Measurements from ENCODE around the gene FAM120A.

Gene FAM120A

GRCh38 chr9:93461821-93462220 is 10.3 kb downstream of the FAM120A start:
- ATAC-seq (ENCODE audit: low read depth) (no peak), DNase-seq (ENCODE audit: low spot score) (no peak)
- Histone ChIP-seq H3K27me3 (ENCODE audit: insufficient read depth, poor library complexity, severe bottlenecking) (no peaks in the 10 kb centered on the region), H3K9me3 (ENCODE audit: severe bottlenecking) (no peaks in the 10 kb centered on the region), H3K36me3 (ENCODE audit: low read depth) (peaks cover 34% of the 10 kb centered on the region), H3K27ac (ENCODE audit: poor library complexity, severe bottlenecking) (no peak overlapping the region), H3K4me1 (ENCODE audit: insufficient read depth, poor library complexity, severe bottlenecking) (peaks cover 52% of the 10 kb centered on the region), H3K4me3 (ENCODE audit: severe bottlenecking) (no peak overlapping the region)
- TF ChIP-seq CTCF (IDR thresholded peaks at IDR 0.05; ENCODE audit: poor library complexity, severe bottlenecking): no peak

GRCh38 chr9:93463638-93464248 is 12.3 kb downstream of the FAM120A start:
- no peak for TF ChIP-seq CTCF (IDR thresholded peaks at IDR 0.05; ENCODE audit: poor library complexity, severe bottlenecking)
- no peak for DNase-seq (ENCODE audit: low spot score)
- no peaks in the 10 kb centered on the region for H3K9me3 ChIP-seq (ENCODE audit: severe bottlenecking)
- peaks cover 62% of the 10 kb centered on the region for H3K4me1 ChIP-seq (ENCODE audit: insufficient read depth, poor library complexity, severe bottlenecking)
- no peak overlapping the region for H3K4me3 ChIP-seq (ENCODE audit: severe bottlenecking)
- no peaks in the 10 kb centered on the region for H3K27me3 ChIP-seq (ENCODE audit: insufficient read depth, poor library complexity, severe bottlenecking)
- no peak overlapping the region for H3K27ac ChIP-seq (ENCODE audit: poor library complexity, severe bottlenecking)
- peaks cover 30% of the 10 kb centered on the region for H3K36me3 ChIP-seq (ENCODE audit: low read depth)
- ATAC-seq (ENCODE audit: low read depth): no peak

- no peak overlapping the region for H3K27ac ChIP-seq (ENCODE audit: poor library complexity, severe bottlenecking)
- DNase-seq (ENCODE audit: low spot score) (no peak), ATAC-seq (ENCODE audit: low read depth) (no peak)
- H3K27me3 ChIP-seq (ENCODE audit: insufficient read depth, poor library complexity, severe bottlenecking): no peaks in the 10 kb centered on the region
- H3K4me1 ChIP-seq (ENCODE audit: insufficient read depth, poor library complexity, severe bottlenecking): peaks cover 62% of the 10 kb centered on the region
- peaks cover 25% of the 10 kb centered on the region for H3K36me3 ChIP-seq (ENCODE audit: low read depth)
- no peak for TF ChIP-seq CTCF (IDR thresholded peaks at IDR 0.05; ENCODE audit: poor library complexity, severe bottlenecking)
- no peaks in the 10 kb centered on the region for H3K9me3 ChIP-seq (ENCODE audit: severe bottlenecking)
- H3K4me3 ChIP-seq (ENCODE audit: severe bottlenecking): no peak overlapping the region
Measured at GRCh38 chr9:93464395-93464794, 12.9 kb downstream of the FAM120A start.

- TF ChIP-seq CTCF (IDR thresholded peaks at IDR 0.05; ENCODE audit: poor library complexity, severe bottlenecking): no peak
- DNase-seq (ENCODE audit: low spot score): no peak
Measured at GRCh38 chr9:93464876-93465275, 13.4 kb downstream of the FAM120A start.

DNA sequence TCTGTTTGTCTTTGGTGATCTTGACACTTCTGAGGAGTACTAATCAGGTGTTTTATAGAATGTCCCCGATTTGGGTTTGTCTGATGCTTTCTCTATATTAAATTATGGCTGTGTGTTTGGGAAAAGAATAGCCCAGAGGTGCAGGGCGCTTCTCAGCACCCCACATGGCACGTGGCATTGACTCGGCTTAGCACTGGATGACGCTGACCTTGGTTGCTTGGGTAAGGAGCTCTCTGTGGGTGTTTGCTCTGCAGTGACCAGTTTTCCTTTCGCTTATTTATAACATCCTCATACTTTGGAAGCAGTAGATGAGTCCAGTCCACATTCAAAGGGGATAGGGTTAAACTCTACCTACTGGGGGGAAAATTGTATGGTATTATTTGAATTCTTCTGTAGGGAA is 14.4 kb downstream of the FAM120A start:
- Histone ChIP-seq H3K9me3 (ENCODE audit: severe bottlenecking) (no peaks in the 10 kb centered on the region), H3K4me1 (ENCODE audit: insufficient read depth, poor library complexity, severe bottlenecking) (peaks cover 57% of the 10 kb centered on the region), H3K27ac (ENCODE audit: poor library complexity, severe bottlenecking) (no peak overlapping the region), H3K4me3 (ENCODE audit: severe bottlenecking) (no peak overlapping the region), H3K36me3 (ENCODE audit: low read depth) (peaks cover 17% of the 10 kb centered on the region), H3K27me3 (ENCODE audit: insufficient read depth, poor library complexity, severe bottlenecking) (no peaks in the 10 kb centered on the region)
- TF ChIP-seq CTCF (IDR thresholded peaks at IDR 0.05; ENCODE audit: poor library complexity, severe bottlenecking): no peak
- ATAC-seq (ENCODE audit: low read depth) (no peak), DNase-seq (ENCODE audit: low spot score) (no peak)

More at GRCh38 chr9:93464876-93465275, 13.4 kb downstream of the FAM120A start:
- Histone ChIP-seq H3K4me3 (ENCODE audit: severe bottlenecking) (no peak overlapping the region), H3K9me3 (ENCODE audit: severe bottlenecking) (no peaks in the 10 kb centered on the region), H3K4me1 (ENCODE audit: insufficient read depth, poor library complexity, severe bottlenecking) (peaks cover 66% of the 10 kb centered on the region), H3K27me3 (ENCODE audit: insufficient read depth, poor library complexity, severe bottlenecking) (no peaks in the 10 kb centered on the region), H3K36me3 (ENCODE audit: low read depth) (peaks cover 20% of the 10 kb centered on the region), H3K27ac (ENCODE audit: poor library complexity, severe bottlenecking) (no peak overlapping the region)
- no peak for ATAC-seq (ENCODE audit: low read depth)

Data from RWPE2 (cell line).